Stimulated activated naive CD8-positive, alpha-beta T cell treated with anti-CD3 and anti-CD28 coated beads, Interleukin-15, Interleukin-2, amounts not matched to agents 100 ng/mL and 50 ng/mL, for 24 hours (primary cell): ENCODE results near the gene THSD4.
"Not testable (repeated sequence)": the region's sequence is repeated elsewhere in the genome, so short reads cannot be mapped to it uniquely, and the experiment has no call there.

Experiments
- H3K27ac Mint-ChIP-seq: one replicate; pipeline ENCODE4 v1.8.0; 2021; ENCODE audit warnings: mild to moderate bottlenecking, mixed read lengths
- H3K27me3 Mint-ChIP-seq: one replicate; pipeline ENCODE4 v1.8.0; 2021; ENCODE audit warnings: mixed read lengths
- H3K36me3 Mint-ChIP-seq: one replicate; pipeline ENCODE4 v1.8.0; 2021; ENCODE audit warnings: low read depth, mixed read lengths
- H3K4me1 Mint-ChIP-seq: one replicate; pipeline ENCODE4 v1.8.0; 2021; ENCODE audit warnings: low read depth, mixed read lengths
- H3K4me3 Mint-ChIP-seq: one replicate; pipeline ENCODE4 v1.8.0; 2021; ENCODE audit warnings: mild to moderate bottlenecking, mixed read lengths
- H3K9me3 Mint-ChIP-seq: one replicate; pipeline ENCODE4 v1.8.0; 2021; ENCODE audit warnings: mixed read lengths

The THSD4 gene

GRCh38 chr15:71707230-71708050, 592.2 kb downstream of the THSD4 start:
- Mint-ChIP-seq H3K27me3 (peaks cover 14% of the 10 kb centered on the region), H3K36me3 (no peaks in the 10 kb centered on the region), H3K4me1 (no peaks in the 10 kb centered on the region), H3K4me3 (no peak overlapping the region), H3K9me3 (no peaks in the 10 kb centered on the region), H3K27ac (no peak overlapping the region)

DNA sequence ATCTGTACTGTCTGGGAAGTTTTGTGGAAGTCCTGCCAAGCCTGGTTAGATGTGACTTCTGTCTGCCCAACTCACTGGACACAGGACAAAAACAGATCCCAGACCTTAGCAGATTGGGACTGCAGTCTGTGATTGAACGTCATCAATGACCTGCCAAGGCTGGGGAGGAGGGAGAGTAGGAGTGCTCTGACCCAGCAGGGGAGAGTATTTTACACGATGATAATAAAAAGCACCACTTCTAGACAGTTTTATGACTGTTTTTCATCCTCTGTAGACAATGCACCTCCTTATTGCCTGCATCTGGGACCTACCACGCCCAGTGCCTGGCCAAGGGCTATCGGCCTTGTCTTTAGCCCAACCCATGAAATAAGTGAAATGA, 592.8 kb downstream of the THSD4 start:
- H3K27me3 Mint-ChIP-seq = peaks cover 17% of the 10 kb centered on the region
- H3K27ac Mint-ChIP-seq = no peak overlapping the region
- no peaks in the 10 kb centered on the region for H3K4me1 Mint-ChIP-seq
- H3K4me3 Mint-ChIP-seq = no peak overlapping the region
- no peaks in the 10 kb centered on the region for H3K9me3 Mint-ChIP-seq
- no peaks in the 10 kb centered on the region for H3K36me3 Mint-ChIP-seq

DNA sequence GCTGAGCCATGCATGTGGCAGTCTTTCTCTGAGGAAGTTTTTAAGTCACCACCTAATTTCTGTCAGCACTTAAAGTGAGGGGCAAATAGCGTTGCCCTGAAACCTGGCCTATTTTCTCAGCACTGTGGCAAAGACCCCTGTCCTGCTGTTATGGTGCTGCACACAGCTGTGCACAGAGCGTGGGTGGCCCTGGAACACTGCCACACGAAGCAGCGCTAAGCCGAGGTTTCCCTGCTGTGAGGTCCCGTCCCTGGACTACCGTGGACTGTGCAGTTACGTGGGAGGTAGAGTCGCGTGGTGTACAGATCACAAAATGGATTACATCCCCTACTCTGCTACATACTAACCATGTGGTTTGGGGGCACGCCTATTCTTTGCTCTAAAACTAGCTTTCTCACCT, 593.5 kb downstream of the THSD4 start:
- no peaks in the 10 kb centered on the region for H3K9me3 Mint-ChIP-seq
- no peaks in the 10 kb centered on the region for H3K4me1 Mint-ChIP-seq
- no peak overlapping the region for H3K4me3 Mint-ChIP-seq
- H3K27ac Mint-ChIP-seq = no peak overlapping the region
- no peaks in the 10 kb centered on the region for H3K36me3 Mint-ChIP-seq
- peaks cover 17% of the 10 kb centered on the region for H3K27me3 Mint-ChIP-seq

DNA sequence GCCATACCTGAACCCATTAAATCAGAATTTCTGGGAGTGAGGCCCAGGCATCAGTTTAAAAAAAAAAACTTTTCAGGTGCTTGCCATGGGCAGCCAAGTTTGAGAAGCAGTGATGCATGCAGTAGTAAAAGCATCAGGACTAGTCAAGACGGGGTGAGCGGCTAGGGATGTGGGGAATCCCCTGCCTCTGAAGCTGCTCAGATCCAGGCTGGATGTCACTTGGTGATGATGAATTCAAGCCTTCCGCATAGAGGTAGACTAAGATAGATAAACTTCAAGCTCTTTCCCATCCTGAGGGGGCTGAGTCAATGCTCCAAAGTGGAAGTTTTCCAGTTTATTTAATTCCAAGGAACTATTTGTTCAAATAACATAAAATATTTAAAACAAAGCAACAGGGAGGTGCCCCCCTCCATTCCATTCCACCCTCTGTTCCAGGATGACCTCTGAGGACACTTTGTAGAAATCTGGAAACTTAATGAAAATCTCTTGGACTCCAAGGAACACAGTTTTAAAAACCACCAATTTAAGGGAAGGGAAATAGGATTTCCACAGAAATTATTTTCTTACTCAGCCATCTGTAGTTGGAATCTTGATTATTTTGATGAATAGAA, 594.6 kb downstream of the THSD4 start:
- H3K27ac Mint-ChIP-seq = no peak overlapping the region
- H3K4me1 Mint-ChIP-seq = no peaks in the 10 kb centered on the region
- H3K27me3 Mint-ChIP-seq = peaks cover 12% of the 10 kb centered on the region
- no peaks in the 10 kb centered on the region for H3K36me3 Mint-ChIP-seq
- H3K4me3 Mint-ChIP-seq = no peak overlapping the region
- no peaks in the 10 kb centered on the region for H3K9me3 Mint-ChIP-seq

DNA sequence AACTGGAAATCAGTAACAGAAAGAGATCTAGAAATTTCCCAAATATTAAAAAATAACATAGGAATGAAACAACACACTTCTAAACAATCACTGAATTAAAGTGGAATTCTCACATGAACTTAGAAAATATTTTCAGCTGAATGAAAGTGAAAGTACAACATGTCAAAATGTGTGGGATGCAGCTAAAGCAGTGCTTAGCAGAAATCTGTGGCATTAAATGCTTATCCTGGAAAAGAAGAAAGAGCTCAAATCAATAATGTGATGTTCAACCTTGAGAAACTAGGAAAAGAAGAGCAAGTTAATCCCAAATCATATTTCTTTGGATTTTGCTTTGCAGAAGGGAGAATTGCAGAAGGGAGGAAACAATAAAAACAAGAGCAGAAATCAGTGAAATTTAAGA, 596.9 kb downstream of the THSD4 start:
- Mint-ChIP-seq H3K27me3 (peaks cover 3% of the 10 kb centered on the region), H3K27ac (no peak overlapping the region)

DNA sequence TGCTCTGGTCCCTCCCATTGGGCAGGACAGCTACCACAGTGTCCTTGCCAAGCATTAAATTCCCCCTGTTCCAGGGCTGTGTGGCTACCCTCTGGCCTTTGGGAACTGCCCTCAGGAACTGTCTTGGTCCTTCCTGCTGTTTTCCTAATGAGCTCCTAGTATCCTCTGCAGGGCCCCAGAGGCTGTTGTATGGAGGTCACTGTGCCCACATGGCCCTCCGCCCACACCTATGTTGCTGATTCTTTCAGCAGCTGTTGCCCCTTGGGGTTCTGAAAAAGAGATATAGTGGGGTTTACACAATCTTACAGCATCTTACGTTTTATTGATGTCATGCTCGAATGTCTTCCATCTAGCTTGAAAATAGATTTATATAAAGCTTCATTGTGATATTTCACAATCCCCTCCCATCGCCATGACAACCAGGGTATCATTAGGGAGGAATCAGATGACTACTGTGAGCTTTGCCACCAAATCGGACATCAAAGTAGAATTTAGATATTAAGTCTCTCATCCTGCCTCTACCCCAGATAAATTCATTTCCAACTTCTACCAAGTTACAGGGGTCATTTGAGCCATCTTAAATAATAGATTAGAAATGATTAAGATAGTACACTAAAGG, 598.0 kb downstream of the THSD4 start:
- no peak overlapping the region for H3K27ac Mint-ChIP-seq
- H3K36me3 Mint-ChIP-seq = no peaks in the 10 kb centered on the region
- H3K4me1 Mint-ChIP-seq = no peaks in the 10 kb centered on the region
- H3K27me3 Mint-ChIP-seq = peaks cover 3% of the 10 kb centered on the region
- no peaks in the 10 kb centered on the region for H3K9me3 Mint-ChIP-seq
- no peak overlapping the region for H3K4me3 Mint-ChIP-seq

More for the DNA sequence above, 596.9 kb downstream of the THSD4 start:
- H3K4me3 Mint-ChIP-seq = no peak overlapping the region
- H3K9me3 Mint-ChIP-seq = no peaks in the 10 kb centered on the region
- no peaks in the 10 kb centered on the region for H3K4me1 Mint-ChIP-seq
- no peaks in the 10 kb centered on the region for H3K36me3 Mint-ChIP-seq

DNA sequence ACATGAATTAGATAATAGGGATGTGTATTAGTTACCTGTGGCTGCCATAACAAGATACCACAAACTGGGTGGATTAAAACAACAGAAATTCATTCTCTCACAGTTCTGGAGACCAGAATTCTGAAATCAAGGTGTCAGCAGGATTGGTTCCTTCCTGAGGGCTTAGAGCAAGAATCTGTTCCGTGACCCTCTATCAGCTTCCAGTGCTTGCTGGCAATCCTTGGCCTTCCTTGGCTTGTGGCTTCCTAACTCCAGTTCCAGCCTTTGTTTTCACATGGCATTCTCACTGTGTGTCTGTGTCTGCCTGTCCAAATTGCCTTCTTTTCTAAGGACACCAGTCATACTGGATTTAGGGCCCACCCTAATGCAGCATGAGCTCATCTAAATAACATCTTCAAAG, 600.6 kb downstream of the THSD4 start:
- H3K27me3 Mint-ChIP-seq = peaks cover 7% of the 10 kb centered on the region
- no peak overlapping the region for H3K4me3 Mint-ChIP-seq
- H3K27ac Mint-ChIP-seq = no peak overlapping the region
- no peaks in the 10 kb centered on the region for H3K4me1 Mint-ChIP-seq
- H3K9me3 Mint-ChIP-seq = no peaks in the 10 kb centered on the region
- no peaks in the 10 kb centered on the region for H3K36me3 Mint-ChIP-seq

GRCh38 chr15:71716990-71717389, 601.7 kb downstream of the THSD4 start:
- Mint-ChIP-seq H3K27me3 (peaks cover 7% of the 10 kb centered on the region), H3K4me3 (no peak overlapping the region), H3K27ac (no peak overlapping the region), H3K36me3 (no peaks in the 10 kb centered on the region), H3K9me3 (no peaks in the 10 kb centered on the region), H3K4me1 (no peaks in the 10 kb centered on the region)

- no peak overlapping the region for H3K27ac Mint-ChIP-seq
- H3K9me3 Mint-ChIP-seq = no peaks in the 10 kb centered on the region
- H3K4me1 Mint-ChIP-seq = no peaks in the 10 kb centered on the region
- peaks cover 6% of the 10 kb centered on the region for H3K27me3 Mint-ChIP-seq
- no peaks in the 10 kb centered on the region for H3K36me3 Mint-ChIP-seq
- no peak overlapping the region for H3K4me3 Mint-ChIP-seq
These were observed 603.0 kb downstream of the THSD4 start for GRCh38 chr15:71718116-71718910.

DNA sequence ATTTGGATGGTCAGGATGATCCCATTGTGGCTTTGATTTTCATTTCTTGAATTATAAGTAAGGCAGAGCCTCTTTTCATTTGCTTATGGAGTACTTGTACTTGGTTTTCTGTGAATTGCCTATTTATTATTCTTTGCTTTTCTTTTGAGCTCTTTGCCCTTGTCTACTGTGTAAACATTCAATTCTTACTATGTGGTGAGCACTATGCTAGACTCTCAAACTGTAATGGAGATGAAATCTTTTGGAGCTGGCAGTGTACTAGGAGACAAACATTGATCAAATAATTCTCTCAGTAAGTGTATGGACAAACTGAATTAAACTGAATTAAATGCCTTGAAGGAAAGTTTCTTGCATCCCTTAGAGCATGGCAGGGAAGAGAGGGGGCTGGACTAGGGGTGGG, 608.1 kb downstream of the THSD4 start:
- no peak overlapping the region for H3K27ac Mint-ChIP-seq
- no peaks in the 10 kb centered on the region for H3K9me3 Mint-ChIP-seq
- no peaks in the 10 kb centered on the region for H3K4me1 Mint-ChIP-seq
- peaks cover 8% of the 10 kb centered on the region for H3K27me3 Mint-ChIP-seq
- H3K4me3 Mint-ChIP-seq = no peak overlapping the region
- H3K36me3 Mint-ChIP-seq = no peaks in the 10 kb centered on the region

- H3K4me3 Mint-ChIP-seq, H3K27me3 Mint-ChIP-seq, H3K9me3 Mint-ChIP-seq, H3K27ac Mint-ChIP-seq, H3K36me3 Mint-ChIP-seq, H3K4me1 Mint-ChIP-seq: not testable (repeated sequence)
These were observed 610.1 kb downstream of the THSD4 start for GRCh38 chr15:71725207-71725955.

GRCh38 chr15:71728881-71729280, 613.6 kb downstream of the THSD4 start:
- Mint-ChIP-seq H3K36me3 (no peaks in the 10 kb centered on the region), H3K27me3 (peaks cover 16% of the 10 kb centered on the region), H3K4me1 (no peaks in the 10 kb centered on the region), H3K9me3 (no peaks in the 10 kb centered on the region), H3K27ac (no peak overlapping the region), H3K4me3 (no peak overlapping the region)

DNA sequence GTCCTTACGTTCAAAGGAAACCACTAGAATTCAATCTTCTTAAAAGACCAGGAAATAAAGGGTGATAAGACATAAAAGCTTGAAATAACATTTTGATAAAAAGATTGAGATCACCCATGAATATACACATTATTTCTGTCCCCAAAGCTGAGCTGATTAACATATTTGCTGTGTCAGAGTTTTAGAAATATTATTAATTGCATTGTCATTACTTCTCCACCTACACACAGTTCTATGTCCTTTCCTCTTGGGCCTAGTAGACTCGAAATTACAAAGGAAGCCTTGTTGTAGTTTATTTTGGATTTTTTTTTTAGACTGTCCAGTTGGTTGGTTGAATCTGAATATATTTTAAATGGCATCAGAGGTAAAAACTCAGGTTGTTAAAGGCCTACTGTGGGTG, 614.0 kb downstream of the THSD4 start:
- Mint-ChIP-seq H3K4me1 (no peaks in the 10 kb centered on the region), H3K9me3 (no peaks in the 10 kb centered on the region), H3K27ac (no peak overlapping the region), H3K36me3 (no peaks in the 10 kb centered on the region), H3K4me3 (no peak overlapping the region), H3K27me3 (peaks cover 16% of the 10 kb centered on the region)

- H3K27ac Mint-ChIP-seq = no peak overlapping the region
- H3K36me3 Mint-ChIP-seq = no peaks in the 10 kb centered on the region
- no peak overlapping the region for H3K4me3 Mint-ChIP-seq
- H3K4me1 Mint-ChIP-seq = no peaks in the 10 kb centered on the region
- peaks cover 16% of the 10 kb centered on the region for H3K27me3 Mint-ChIP-seq
- no peaks in the 10 kb centered on the region for H3K9me3 Mint-ChIP-seq
These were observed 615.2 kb downstream of the THSD4 start for GRCh38 chr15:71730277-71731144.
